ENCODE data around the gene HHAT.

Gene HHAT

DNA sequence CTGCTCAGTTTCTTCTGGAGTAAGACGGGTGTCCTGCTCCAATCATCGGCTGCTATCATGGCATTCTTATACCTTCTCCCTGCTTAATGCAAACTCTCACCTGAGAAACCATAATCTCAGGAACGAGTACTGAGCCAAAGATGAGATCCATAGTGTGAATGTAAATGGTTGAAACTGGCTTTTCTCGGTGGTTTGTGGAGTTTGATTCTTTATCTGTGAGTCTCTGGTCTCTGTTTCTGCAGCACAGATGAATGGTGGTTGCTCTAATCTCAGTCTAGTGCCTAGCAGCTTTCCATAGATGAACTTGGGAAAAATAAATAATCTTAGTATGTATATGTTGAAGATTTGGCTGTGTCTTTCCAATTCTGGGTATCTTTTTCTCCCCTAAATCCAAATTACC is 274.4 kb downstream of the HHAT start:
- no peak for DNase-seq (ENCODE audit: low read depth)

DNA sequence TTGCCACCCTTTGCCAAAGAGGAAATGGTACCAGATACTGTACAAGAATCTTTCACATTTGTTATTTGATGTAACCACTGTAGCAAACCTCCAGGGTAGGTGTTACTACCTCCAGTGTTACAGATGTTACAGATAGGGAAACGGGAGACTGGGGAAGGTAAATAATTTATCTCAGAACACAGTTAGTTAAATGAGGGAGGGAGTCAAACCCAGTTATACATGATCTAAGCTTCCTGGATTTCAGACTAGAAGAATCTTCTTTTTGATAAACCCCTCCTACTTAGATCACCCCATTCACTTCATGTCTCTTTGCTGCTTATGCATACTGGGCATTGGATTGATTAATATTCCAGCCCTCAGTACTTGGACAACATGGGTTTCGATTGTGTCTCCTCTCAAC is 276.4 kb downstream of the HHAT start:
- DNase-seq (ENCODE audit: low read depth), result no peak

- DNase-seq (ENCODE audit: low read depth), result no peak
These were observed 278.7 kb downstream of the HHAT start for GRCh38 chr1:210607361-210607760.

DNA sequence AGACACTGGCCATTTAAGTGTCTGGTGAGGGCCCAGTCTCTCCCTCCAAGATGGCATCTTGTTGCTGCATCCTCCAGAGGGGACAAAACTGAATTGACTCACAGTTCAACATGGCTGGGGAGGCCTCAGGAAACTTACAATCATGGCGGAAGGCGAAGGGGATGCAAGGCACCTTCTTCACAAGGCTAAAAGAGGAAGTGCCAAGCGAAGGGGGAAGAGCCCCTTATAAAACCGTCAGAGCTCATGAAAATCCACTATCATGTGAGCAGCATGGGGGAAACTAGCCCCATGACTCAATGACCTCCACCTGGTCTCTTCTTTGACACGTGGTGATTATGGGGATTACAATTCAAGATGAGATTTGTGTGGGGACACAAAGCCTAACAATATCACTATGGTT is 280.1 kb downstream of the HHAT start:
- DNase-seq (ENCODE audit: low read depth), result no peak

GRCh38 chr1:210616356-210616755 is 287.7 kb downstream of the HHAT start:
- DNase-seq (ENCODE audit: low read depth), result no peak

- no peak for DNase-seq (ENCODE audit: low read depth)
These were observed 288.6 kb downstream of the HHAT start for GRCh38 chr1:210617293-210617692.

- DNase-seq (ENCODE audit: low read depth), result no peak
These were observed 289.7 kb downstream of the HHAT start for GRCh38 chr1:210618369-210618768.

DNA sequence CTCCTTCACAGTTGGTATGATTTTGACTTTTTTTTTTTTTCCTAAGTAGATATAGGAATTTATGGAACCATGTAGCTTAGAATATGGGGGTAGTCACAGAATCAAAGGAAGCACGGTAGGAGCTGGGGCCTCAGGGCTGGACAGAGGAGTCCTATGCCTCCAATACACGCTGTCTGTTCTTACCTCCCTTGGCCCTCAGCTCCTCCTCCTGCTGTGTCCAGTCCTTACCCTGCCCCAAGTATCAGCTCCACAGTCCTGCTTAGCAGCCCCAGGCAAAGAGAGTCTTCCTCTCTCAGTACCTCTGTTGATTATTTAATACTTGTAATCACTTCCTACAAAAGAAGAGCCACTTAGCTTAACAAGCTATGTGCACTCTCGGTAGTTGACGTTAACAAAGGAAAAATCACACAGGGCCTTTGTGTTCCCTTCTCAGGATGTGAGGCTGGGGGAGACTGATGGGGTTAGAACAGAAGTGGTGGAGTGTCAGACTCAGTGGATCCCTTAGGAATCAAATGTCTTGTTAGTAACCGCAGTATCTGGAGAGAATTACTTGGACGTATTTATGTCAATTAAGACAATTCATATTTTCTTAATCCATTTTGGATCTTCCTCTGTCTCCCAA is 292.3 kb downstream of the HHAT start:
- DNase-seq (ENCODE audit: low read depth), result no peak

DNA sequence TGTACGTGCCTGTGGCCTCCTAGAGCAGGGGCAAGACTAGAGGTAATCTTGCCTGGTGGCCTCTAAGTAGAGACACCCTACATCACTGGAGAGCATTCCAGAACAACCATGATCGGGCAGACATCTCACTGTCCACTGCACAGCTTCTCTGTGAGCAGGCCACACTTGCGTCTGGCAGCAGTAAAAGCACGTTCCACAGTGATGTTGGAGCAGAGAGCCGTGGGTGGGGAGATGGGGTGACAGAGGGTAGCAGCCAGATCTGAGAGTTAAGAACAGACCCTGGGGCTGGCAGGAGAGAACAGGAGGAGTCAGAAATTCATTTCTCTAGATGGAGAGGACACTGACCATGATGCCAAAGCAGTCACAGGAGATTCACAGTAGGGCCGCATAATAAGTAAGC is 293.0 kb downstream of the HHAT start:
- no peak for DNase-seq (ENCODE audit: low read depth)

- DNase-seq (ENCODE audit: low read depth), result no peak
These were observed 296.0 kb downstream of the HHAT start for GRCh38 chr1:210624722-210625121.

GRCh38 chr1:210625715-210626114 is 297.0 kb downstream of the HHAT start:
- no peak for DNase-seq (ENCODE audit: low read depth)

DNA sequence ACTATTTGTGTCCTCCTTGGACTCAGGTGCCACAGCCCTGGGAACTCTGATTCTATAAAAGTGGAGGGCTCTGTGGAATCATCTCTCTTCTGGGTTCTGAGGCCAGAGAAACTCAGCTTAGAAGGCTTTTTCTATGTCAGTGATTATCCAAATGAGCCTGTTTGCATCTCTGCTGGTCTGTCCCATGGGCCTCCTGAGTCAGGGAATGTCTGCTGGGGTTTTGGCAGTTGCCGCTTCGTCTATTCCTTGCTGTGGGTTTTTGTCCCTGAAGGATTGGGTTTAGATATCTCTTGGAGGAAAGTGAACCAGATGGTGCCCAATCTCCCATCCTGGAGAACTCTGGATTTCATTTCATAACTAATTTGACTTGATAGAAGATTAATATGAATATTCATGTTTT is 297.6 kb downstream of the HHAT start:
- no peak for DNase-seq (ENCODE audit: low read depth)

DNA sequence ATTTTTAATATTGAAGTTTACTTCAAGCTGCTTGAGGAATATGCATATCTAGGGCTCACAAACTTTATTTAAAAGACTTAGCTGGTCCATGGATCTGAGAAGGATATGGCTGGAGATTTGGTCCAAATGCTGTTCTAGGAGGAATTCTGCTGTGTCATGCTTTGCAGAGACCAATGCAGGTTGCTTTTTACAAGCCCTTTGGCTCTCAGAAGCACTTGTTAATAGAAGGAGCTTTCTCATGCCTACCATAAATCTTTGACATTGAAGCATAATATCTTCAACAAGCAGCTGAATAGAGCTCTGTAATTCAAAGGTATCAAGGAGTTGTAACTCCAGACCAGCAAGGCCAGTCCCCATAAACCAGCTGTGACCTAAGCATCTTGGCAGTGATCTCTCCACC is 299.1 kb downstream of the HHAT start:
- DNase-seq (ENCODE audit: low read depth), result no peak

DNA sequence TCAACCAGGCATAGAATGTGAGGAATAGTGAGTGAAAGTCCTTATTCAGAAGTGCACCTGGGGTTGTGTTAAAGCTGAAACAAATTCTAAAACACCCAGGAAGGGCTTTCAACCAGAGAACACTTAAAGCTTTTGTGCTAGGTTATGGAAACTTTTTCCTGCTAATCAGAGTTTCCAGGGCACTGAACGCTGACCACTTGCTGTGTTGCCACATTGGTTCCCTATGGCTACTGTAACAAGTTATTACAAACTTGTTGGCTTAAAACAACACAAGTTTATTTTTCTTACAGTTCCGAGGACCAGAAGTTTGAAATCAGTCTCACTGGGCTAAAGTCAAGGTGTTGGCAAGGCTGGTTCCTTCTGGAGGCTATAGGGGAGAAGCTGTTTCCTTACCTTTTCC is 300.6 kb downstream of the HHAT start:
- no peak for DNase-seq (ENCODE audit: low read depth)

- DNase-seq (ENCODE audit: low read depth), result no peak
These were observed 302.7 kb downstream of the HHAT start for GRCh38 chr1:210631399-210631798.

DNA sequence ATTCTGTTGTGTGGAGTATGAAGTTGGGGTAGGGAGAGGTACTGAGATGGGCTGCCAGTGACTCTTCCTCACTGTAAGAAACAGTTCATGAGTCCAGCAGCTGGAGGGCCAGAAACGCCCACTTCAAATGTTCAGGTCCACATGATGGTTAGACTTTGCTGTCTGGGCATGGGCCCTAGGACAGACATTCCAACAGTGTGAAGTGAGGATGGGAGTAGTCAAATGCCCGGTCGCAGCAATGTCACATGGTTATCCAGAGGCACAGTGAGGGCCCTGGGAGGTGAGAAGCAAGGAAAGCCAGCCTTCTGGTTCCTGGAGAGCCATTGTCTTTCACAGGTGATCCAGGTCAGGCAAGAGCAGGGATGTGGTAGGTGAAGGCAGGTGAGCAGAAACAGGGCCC is 304.4 kb downstream of the HHAT start:
- DNase-seq (ENCODE audit: low read depth), result no peak

- no peak for DNase-seq (ENCODE audit: low read depth)
These were observed 304.9 kb downstream of the HHAT start for GRCh38 chr1:210633636-210634035.

GRCh38 chr1:210635108-210635507 is 306.4 kb downstream of the HHAT start:
- no peak for DNase-seq (ENCODE audit: low read depth)

GRCh38 chr1:210641582-210641981 is 312.9 kb downstream of the HHAT start:
- no peak for DNase-seq (ENCODE audit: low read depth)

GRCh38 chr1:210645582-210646257 is 317.0 kb downstream of the HHAT start:
- no peak for DNase-seq (ENCODE audit: low read depth)

- DNase-seq (ENCODE audit: low read depth), result no peak
These were observed 317.5 kb downstream of the HHAT start for GRCh38 chr1:210646258-210646616.

GRCh38 chr1:210647406-210648333 is 319.0 kb downstream of the HHAT start:
- DNase-seq (ENCODE audit: low read depth), result peak; percentile 49

DNA sequence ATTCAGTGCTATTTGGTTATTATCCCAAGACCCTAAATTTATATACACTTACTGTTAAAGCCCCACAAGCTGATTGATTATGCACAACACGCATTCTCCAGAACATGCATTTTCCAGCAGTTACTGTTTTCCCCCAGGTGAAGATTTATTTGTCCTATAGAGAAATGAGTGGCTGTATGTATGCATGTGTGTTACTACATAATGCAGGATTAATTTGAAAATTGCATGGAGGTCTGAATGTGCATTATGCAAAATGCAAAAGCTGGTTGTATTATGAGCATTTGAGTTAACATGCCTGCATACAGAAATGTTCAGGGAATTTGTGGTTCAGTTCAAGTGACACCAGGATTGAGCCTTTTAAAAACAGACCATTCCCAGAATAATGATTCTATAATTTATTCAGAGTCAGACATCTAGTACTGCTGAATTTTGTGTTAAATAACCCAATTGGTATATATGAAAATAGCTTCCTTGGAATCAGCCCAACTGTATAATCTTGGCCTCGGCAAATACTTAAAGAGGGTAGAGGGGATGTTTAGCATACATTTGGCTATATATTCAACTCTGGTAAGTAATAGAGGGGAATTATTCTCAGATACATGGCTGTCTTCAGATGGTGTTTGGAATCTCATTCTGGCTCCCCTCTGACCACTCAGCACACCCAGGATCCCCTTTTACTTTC is 320.0 kb downstream of the HHAT start:
- no peak for DNase-seq (ENCODE audit: low read depth)

Measured in iris pigment epithelial cell (primary cell).